ENCODE results near the gene CCK.

CCK gene

GRCh38 chr3:42214064-42214463 lies 51.9 kb downstream of the CCK start:
- DNase-seq (ENCODE audit: low spot score): no peak
- in situ Hi-C loops (cut with MboI; ENCODE audit: low sequenced_read_pairs, unreplicated experiment): no loop called here
- no peak for TF ChIP-seq CTCF (IDR thresholded peaks at IDR 0.05; ENCODE audit: borderline replicate concordance, control extremely low read depth, extremely low read depth, insufficient read depth, missing control alignments)

GRCh38 chr3:42213417-42213816 lies 52.6 kb downstream of the CCK start:
- no peak for DNase-seq (ENCODE audit: low spot score)
- in situ Hi-C loops (cut with MboI; ENCODE audit: low sequenced_read_pairs, unreplicated experiment): no loop called here
- no peak for TF ChIP-seq CTCF (IDR thresholded peaks at IDR 0.05; ENCODE audit: borderline replicate concordance, control extremely low read depth, extremely low read depth, insufficient read depth, missing control alignments)

- in situ Hi-C loops (cut with MboI; ENCODE audit: low sequenced_read_pairs, unreplicated experiment): no loop called here
- no peak for DNase-seq (ENCODE audit: low spot score)
- no peak for TF ChIP-seq CTCF (IDR thresholded peaks at IDR 0.05; ENCODE audit: borderline replicate concordance, control extremely low read depth, extremely low read depth, insufficient read depth, missing control alignments)
Observed at GRCh38 chr3:42210726-42211125, 55.3 kb downstream of the CCK start.

GRCh38 chr3:42209917-42210316 lies 56.1 kb downstream of the CCK start:
- DNase-seq (ENCODE audit: low spot score): no peak
- no peak for TF ChIP-seq CTCF (IDR thresholded peaks at IDR 0.05; ENCODE audit: borderline replicate concordance, control extremely low read depth, extremely low read depth, insufficient read depth, missing control alignments)
- in situ Hi-C loops (cut with MboI; ENCODE audit: low sequenced_read_pairs, unreplicated experiment): no loop called here

All from GM13976 (cell line).